ENCODE results near the gene FSCN2.
A peak's percentile ranks its signal among the peaks of the same experiment; 100 is the strongest.
"Not testable (repeated sequence)": the region's sequence is repeated elsewhere in the genome, so short reads cannot be mapped to it uniquely, and the experiment has no call there.

FSCN2 gene

GRCh38 chr17:81522491-81523401 lies 5.4 kb upstream of the FSCN2 start:
- Histone ChIP-seq H3K9ac (ENCODE audit: low read depth, low read length) (no peak overlapping the region), H3K9me3 (ENCODE audit: control insufficient read depth, insufficient read depth, low read length) (no peaks in the 10 kb centered on the region), H3K4me3 (ENCODE audit: low read depth, low read length) (no peak overlapping the region), H3K4me1 (ENCODE audit: control insufficient read depth, insufficient read depth, low read length) (peaks cover 6% of the 10 kb centered on the region; the same call in 1 of the 2 replicates), H3K27me3 (ENCODE audit: control insufficient read depth, insufficient read depth, low read length) (peaks cover 39% of the 10 kb centered on the region), H3K27ac (ENCODE audit: low read depth, low read length) (peak overlapping the region; percentile 5), H3K36me3 (ENCODE audit: control insufficient read depth, insufficient read depth, low read length) (no peaks in the 10 kb centered on the region)

- H3K27ac ChIP-seq (ENCODE audit: low read depth, low read length): no peak overlapping the region
- H3K4me3 ChIP-seq (ENCODE audit: low read depth, low read length): no peak overlapping the region
- peaks cover 33% of the 10 kb centered on the region for H3K27me3 ChIP-seq (ENCODE audit: control insufficient read depth, insufficient read depth, low read length)
- H3K4me1 ChIP-seq (ENCODE audit: control insufficient read depth, insufficient read depth, low read length): no peaks in the 10 kb centered on the region; the same call in 1 of the 2 replicates
- H3K36me3 ChIP-seq (ENCODE audit: control insufficient read depth, insufficient read depth, low read length): no peaks in the 10 kb centered on the region
- no peak overlapping the region for H3K9ac ChIP-seq (ENCODE audit: low read depth, low read length)
- no peaks in the 10 kb centered on the region for H3K9me3 ChIP-seq (ENCODE audit: control insufficient read depth, insufficient read depth, low read length)
These were observed 4.7 kb upstream of the FSCN2 start for GRCh38 chr17:81523402-81524038.

DNA sequence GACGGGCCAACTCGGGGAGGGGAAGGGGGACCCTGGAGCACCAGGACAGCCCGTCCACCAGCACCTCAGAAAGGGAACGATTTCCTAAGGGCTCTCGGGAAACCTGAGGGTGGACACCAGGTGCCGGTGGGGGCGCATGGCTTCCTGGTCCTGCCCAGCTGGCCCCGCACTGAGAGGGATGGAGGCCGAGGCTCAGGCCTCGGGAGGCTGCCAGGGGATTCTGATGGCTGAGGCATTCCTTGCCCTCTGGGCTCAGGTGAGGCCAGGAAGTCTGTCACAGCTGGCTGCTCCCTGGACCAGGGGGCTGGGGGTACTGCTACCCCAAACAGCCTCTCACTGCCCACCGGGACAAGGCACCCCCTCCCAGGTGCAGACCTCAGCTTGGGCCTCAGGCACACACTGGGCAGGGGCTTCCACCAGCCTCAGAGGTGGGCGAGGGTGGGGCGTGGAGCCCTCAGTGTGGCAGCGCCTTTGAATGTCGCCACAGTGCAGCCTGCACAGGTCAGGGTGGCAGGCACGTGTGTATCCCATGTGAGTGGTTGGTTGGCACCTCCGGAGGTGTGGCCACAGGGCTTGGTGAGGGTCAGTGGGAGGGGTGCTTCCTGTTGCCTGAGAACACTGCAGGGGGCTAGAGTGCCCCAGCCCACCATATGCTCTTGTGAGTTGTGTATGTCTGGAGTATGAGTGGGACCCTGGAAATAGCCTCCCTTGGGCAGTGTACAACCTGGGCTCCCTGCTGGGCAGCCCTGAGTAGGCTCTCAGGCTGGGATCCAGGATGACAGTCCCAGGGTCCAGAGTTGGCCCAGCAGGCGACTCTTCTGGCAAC lies 3.9 kb upstream of the FSCN2 start:
- H3K27ac ChIP-seq (ENCODE audit: low read depth, low read length): no peak overlapping the region

GRCh38 chr17:81524865-81525159 lies 3.4 kb upstream of the FSCN2 start:
- Histone ChIP-seq H3K27ac (ENCODE audit: low read depth, low read length) (no peak overlapping the region), H3K4me1 (ENCODE audit: control insufficient read depth, insufficient read depth, low read length) (no peaks in the 10 kb centered on the region; the same call in 1 of the 2 replicates), H3K9ac (ENCODE audit: low read depth, low read length) (no peak overlapping the region), H3K9me3 (ENCODE audit: control insufficient read depth, insufficient read depth, low read length) (no peaks in the 10 kb centered on the region), H3K36me3 (ENCODE audit: control insufficient read depth, insufficient read depth, low read length) (no peaks in the 10 kb centered on the region), H3K4me3 (ENCODE audit: low read depth, low read length) (no peak overlapping the region), H3K27me3 (ENCODE audit: control insufficient read depth, insufficient read depth, low read length) (peaks cover 23% of the 10 kb centered on the region)

More for the DNA sequence above, 3.9 kb upstream of the FSCN2 start:
- H3K36me3 ChIP-seq (ENCODE audit: control insufficient read depth, insufficient read depth, low read length): no peaks in the 10 kb centered on the region
- H3K27me3 ChIP-seq (ENCODE audit: control insufficient read depth, insufficient read depth, low read length): peaks cover 26% of the 10 kb centered on the region
- H3K9ac ChIP-seq (ENCODE audit: low read depth, low read length): no peak overlapping the region
- H3K4me3 ChIP-seq (ENCODE audit: low read depth, low read length): no peak overlapping the region
- H3K9me3 ChIP-seq (ENCODE audit: control insufficient read depth, insufficient read depth, low read length): no peaks in the 10 kb centered on the region
- no peaks in the 10 kb centered on the region; the same call in 1 of the 2 replicates for H3K4me1 ChIP-seq (ENCODE audit: control insufficient read depth, insufficient read depth, low read length)

DNA sequence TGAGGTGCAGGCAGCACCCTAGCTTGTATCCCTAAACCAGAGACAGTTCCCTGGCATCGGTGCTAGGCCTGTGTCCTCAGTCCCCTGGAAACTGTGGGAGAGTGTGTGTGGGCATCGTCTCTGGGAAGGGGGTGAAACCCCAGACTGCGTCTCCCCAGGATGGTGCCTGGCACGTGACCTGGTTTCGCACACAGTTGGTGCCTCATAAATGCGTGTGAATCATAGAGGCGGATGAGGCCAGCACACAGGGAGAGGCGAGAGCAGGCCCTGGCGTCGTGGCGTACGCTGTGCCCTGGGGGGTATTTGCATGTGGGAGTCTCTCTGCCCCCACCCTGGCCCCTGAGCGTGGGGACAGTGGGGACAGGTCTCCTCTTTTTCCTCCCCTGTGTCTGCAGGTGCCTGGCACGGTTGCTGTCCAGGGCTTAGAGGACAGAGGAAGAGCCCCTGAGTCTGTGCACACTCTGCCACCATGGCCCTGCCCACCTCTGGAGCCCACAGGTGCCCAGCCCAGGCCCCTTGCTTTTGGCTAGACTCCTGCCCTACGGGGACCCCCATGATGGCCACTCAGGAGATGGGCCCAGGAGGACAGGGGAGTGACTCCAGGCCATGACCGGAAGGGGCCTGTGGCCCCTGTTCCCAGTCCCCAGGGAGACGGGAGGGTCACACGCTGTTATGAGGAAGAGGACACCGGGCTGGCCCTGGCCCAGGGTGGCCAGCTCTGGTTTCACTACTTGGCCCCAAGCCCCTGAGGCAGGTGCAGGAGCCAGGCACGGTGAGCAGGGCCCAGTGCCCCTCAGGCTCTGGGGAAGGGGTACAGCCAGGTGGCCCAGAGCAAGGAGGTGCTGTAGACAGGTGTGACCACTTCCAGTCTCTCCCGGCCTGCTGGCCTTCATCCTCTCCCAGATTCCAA lies 1.3 kb upstream of the FSCN2 start:
- no peaks in the 10 kb centered on the region for H3K36me3 ChIP-seq (ENCODE audit: control insufficient read depth, insufficient read depth, low read length)
- no peak overlapping the region for H3K9ac ChIP-seq (ENCODE audit: low read depth, low read length)
- no peak overlapping the region for H3K4me3 ChIP-seq (ENCODE audit: low read depth, low read length)
- H3K9me3 ChIP-seq (ENCODE audit: control insufficient read depth, insufficient read depth, low read length): peaks cover 4% of the 10 kb centered on the region; the same call in 1 of the 2 replicates
- H3K4me1 ChIP-seq (ENCODE audit: control insufficient read depth, insufficient read depth, low read length): no peaks in the 10 kb centered on the region; the same call in 1 of the 2 replicates
- H3K27me3 ChIP-seq (ENCODE audit: control insufficient read depth, insufficient read depth, low read length): peaks cover 6% of the 10 kb centered on the region
- no peak overlapping the region for H3K27ac ChIP-seq (ENCODE audit: low read depth, low read length)

DNA sequence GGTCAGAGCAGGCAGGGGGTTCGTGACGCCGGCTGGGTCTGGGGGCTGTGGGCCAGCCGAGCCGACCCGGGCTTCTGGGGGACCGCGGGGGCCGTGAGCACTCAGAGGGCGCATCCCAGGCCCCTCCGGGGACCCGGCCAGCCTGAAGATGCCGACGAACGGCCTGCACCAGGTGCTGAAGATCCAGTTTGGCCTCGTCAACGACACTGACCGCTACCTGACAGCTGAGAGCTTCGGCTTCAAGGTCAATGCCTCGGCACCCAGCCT lies 140 bp downstream of the FSCN2 start:
- Histone ChIP-seq H3K9ac (ENCODE audit: low read depth, low read length) (no peak overlapping the region), H3K4me3 (ENCODE audit: low read depth, low read length) (no peak overlapping the region), H3K4me1 (ENCODE audit: control insufficient read depth, insufficient read depth, low read length) (no peaks in the 10 kb centered on the region; the same call in 1 of the 2 replicates), H3K9me3 (ENCODE audit: control insufficient read depth, insufficient read depth, low read length) (peaks cover 4% of the 10 kb centered on the region; the same call in 1 of the 2 replicates), H3K27ac (ENCODE audit: low read depth, low read length) (no peak overlapping the region), H3K36me3 (ENCODE audit: control insufficient read depth, insufficient read depth, low read length) (no peaks in the 10 kb centered on the region), H3K27me3 (ENCODE audit: control insufficient read depth, insufficient read depth, low read length) (peaks cover 13% of the 10 kb centered on the region)

DNA sequence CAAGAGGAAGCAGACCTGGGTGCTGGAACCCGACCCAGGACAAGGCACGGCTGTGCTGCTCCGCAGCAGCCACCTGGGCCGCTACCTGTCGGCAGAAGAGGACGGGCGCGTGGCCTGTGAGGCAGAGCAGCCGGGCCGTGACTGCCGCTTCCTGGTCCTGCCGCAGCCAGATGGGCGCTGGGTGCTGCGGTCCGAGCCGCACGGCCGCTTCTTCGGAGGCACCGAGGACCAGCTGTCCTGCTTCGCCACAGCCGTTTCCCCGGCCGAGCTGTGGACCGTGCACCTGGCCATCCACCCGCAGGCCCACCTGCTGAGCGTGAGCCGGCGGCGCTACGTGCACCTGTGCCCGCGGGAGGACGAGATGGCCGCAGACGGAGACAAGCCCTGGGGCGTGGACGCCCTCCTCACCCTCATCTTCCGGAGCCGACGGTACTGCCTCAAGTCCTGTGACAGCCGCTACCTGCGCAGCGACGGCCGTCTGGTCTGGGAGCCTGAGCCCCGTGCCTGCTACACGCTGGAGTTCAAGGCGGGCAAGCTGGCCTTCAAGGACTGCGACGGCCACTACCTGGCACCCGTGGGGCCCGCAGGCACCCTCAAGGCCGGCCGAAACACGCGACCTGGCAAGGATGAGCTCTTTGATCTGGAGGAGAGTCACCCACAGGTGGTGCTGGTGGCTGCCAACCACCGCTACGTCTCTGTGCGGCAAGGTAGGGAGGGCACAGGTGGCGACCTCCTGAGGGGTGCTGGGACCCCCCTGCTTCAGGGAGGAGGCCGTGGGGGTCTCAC lies 667 bp downstream of the FSCN2 start:
- Histone ChIP-seq H3K4me3 (ENCODE audit: low read depth, low read length) (no peak overlapping the region), H3K4me1 (ENCODE audit: control insufficient read depth, insufficient read depth, low read length) (no peaks in the 10 kb centered on the region), H3K27ac (ENCODE audit: low read depth, low read length) (no peak overlapping the region), H3K27me3 (ENCODE audit: control insufficient read depth, insufficient read depth, low read length) (peaks cover 17% of the 10 kb centered on the region), H3K36me3 (ENCODE audit: control insufficient read depth, insufficient read depth, low read length) (no peaks in the 10 kb centered on the region), H3K9me3 (ENCODE audit: control insufficient read depth, insufficient read depth, low read length) (peaks cover 4% of the 10 kb centered on the region; the same call in 1 of the 2 replicates), H3K9ac (ENCODE audit: low read depth, low read length) (no peak overlapping the region)

DNA sequence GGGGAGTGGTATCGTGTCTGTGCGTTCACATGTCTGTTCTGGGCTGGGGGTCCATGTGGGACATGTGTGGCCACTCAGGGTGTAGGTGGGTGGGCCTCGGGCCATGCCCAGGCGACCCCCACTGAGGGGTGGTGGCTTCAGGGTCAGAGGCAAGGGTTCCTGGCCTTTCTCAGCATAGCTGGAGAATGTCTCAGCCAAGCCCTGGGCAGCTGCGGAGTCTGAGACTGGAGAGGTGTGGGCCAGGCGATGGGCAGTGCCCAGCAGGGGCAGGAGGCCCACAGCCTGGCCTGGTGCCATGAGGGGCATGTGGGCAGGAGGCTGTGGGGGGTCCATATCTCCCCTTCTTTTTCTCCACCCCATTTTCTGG lies 1.2 kb downstream of the FSCN2 start:
- Histone ChIP-seq H3K27ac (ENCODE audit: low read depth, low read length) (no peak overlapping the region), H3K4me1 (ENCODE audit: control insufficient read depth, insufficient read depth, low read length) (no peaks in the 10 kb centered on the region), H3K27me3 (ENCODE audit: control insufficient read depth, insufficient read depth, low read length) (peaks cover 23% of the 10 kb centered on the region), H3K4me3 (ENCODE audit: low read depth, low read length) (no peak overlapping the region), H3K36me3 (ENCODE audit: control insufficient read depth, insufficient read depth, low read length) (no peaks in the 10 kb centered on the region), H3K9ac (ENCODE audit: low read depth, low read length) (no peak overlapping the region), H3K9me3 (ENCODE audit: control insufficient read depth, insufficient read depth, low read length) (peaks cover 4% of the 10 kb centered on the region; the same call in 1 of the 2 replicates)

DNA sequence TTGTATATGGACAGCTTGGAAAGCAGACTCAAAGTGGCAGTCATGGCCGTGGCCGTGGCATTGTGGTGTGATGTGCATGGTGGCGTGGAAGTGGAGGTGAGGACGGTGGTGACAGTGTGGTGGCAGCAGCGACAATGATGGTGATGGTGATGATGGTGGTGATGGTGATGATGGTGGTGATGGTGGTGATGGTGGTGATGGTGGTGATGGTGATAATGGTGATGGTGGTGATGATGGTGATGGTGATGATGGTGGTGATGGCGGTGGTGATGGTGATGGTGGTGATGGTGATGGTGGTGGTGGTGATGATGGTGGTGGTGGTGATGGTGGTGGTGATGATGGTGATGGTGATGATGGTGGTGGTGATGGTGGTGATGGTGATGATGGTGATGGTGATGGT lies 2.8 kb downstream of the FSCN2 start:
- H3K4me3 ChIP-seq (ENCODE audit: low read depth, low read length); H3K9ac ChIP-seq (ENCODE audit: low read depth, low read length); H3K9me3 ChIP-seq (ENCODE audit: control insufficient read depth, insufficient read depth, low read length): not testable (repeated sequence)

DNA sequence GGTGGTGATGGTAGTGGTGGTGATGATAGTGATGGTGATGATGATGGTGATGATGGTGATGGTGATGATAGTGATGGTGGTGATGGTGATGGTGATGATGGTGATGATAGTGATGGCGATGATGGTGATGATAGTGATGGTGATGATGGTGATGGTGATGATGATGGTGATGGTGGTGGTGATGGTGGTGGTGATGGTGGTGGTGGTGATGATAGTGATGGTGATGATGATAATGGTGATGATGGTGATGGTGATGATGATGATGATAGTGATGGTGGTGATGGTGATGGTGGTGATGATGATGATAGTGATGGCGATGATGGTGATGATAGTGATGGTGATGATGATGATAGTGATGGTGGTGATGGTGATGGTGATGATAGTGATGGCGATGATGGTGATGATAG lies 3.8 kb downstream of the FSCN2 start:
- H3K4me3 ChIP-seq (ENCODE audit: low read depth, low read length); H3K27ac ChIP-seq (ENCODE audit: low read depth, low read length); H3K4me1 ChIP-seq (ENCODE audit: control insufficient read depth, insufficient read depth, low read length); H3K36me3 ChIP-seq (ENCODE audit: control insufficient read depth, insufficient read depth, low read length); H3K9me3 ChIP-seq (ENCODE audit: control insufficient read depth, insufficient read depth, low read length); H3K9ac ChIP-seq (ENCODE audit: low read depth, low read length): not testable (repeated sequence)
- peaks cover 45% of the 10 kb centered on the region for H3K27me3 ChIP-seq (ENCODE audit: control insufficient read depth, insufficient read depth, low read length)

More for the DNA sequence above, 2.8 kb downstream of the FSCN2 start:
- not testable (repeated sequence) for H3K27ac ChIP-seq (ENCODE audit: low read depth, low read length); H3K36me3 ChIP-seq (ENCODE audit: control insufficient read depth, insufficient read depth, low read length); H3K4me1 ChIP-seq (ENCODE audit: control insufficient read depth, insufficient read depth, low read length)
- H3K27me3 ChIP-seq (ENCODE audit: control insufficient read depth, insufficient read depth, low read length): peaks cover 36% of the 10 kb centered on the region
